ENCODE results near the gene GFM2. TPM values are rescaled to one million over a fixed set of nuclear protein-coding genes. Genes with fewer than 3 reads are reported as not detected.

The GFM2 gene
- total RNA-seq, 3 donors from 2014 or later, result 21.4 to 25.1 (median 22.2) TPM

GRCh38 chr5:74787424-74787823 lies 20.5 kb upstream of the GFM2 start:
- Histone ChIP-seq H3K36me3 (ENCODE audit: low read depth) (no peaks in the 10 kb centered on the region), H3K9me3 (no peaks in the 10 kb centered on the region), H3K4me3 (no peak overlapping the region), H3K4me1 (ENCODE audit: low read depth) (no peaks in the 10 kb centered on the region)
- no peak for TF ChIP-seq CTCF (IDR thresholded peaks at IDR 0.05)
- DNase-seq (no peak), ATAC-seq (no peak)
- intact Hi-C loops (cut with DNase I, micrococcal nuclease), result no loop called here

- intact Hi-C loops (cut with DNase I, micrococcal nuclease), result no loop called here
- Histone ChIP-seq H3K36me3 (ENCODE audit: low read depth) (no peaks in the 10 kb centered on the region), H3K4me1 (ENCODE audit: low read depth) (no peaks in the 10 kb centered on the region), H3K9me3 (no peaks in the 10 kb centered on the region), H3K4me3 (no peak overlapping the region)
- DNase-seq, result peak in 1 of 3 donors; percentile 35
- ATAC-seq, result no peak
- no peak for TF ChIP-seq CTCF (IDR thresholded peaks at IDR 0.05)
Measured at GRCh38 chr5:74786851-74787250, 19.9 kb upstream of the GFM2 start.

- H3K36me3 ChIP-seq (ENCODE audit: low read depth), result no peaks in the 10 kb centered on the region
- no peaks in the 10 kb centered on the region for H3K9me3 ChIP-seq
- no peaks in the 10 kb centered on the region for H3K4me1 ChIP-seq (ENCODE audit: low read depth)
- no peak for DNase-seq
- intact Hi-C loops (cut with DNase I, micrococcal nuclease), result no loop called here
- ATAC-seq, result peak; percentile 45
- no peak overlapping the region for H3K4me3 ChIP-seq
- TF ChIP-seq CTCF (IDR thresholded peaks at IDR 0.05), result no peak
Measured at GRCh38 chr5:74778609-74779008, 11.7 kb upstream of the GFM2 start.

GRCh38 chr5:74772359-74772758 lies 5.4 kb upstream of the GFM2 start:
- ATAC-seq (no peak), DNase-seq (no peak)
- Histone ChIP-seq H3K9me3 (no peaks in the 10 kb centered on the region), H3K4me1 (ENCODE audit: low read depth) (peaks cover 8% of the 10 kb centered on the region), H3K36me3 (ENCODE audit: low read depth) (no peaks in the 10 kb centered on the region), H3K4me3 (no peak overlapping the region)
- no peak for TF ChIP-seq CTCF (IDR thresholded peaks at IDR 0.05)
- intact Hi-C loops (cut with DNase I, micrococcal nuclease), result no loop called here

- Histone ChIP-seq H3K4me1 (ENCODE audit: low read depth) (peaks cover 25% of the 10 kb centered on the region), H3K4me3 (peak overlapping the region; percentile 81), H3K36me3 (ENCODE audit: low read depth) (no peaks in the 10 kb centered on the region), H3K9me3 (no peaks in the 10 kb centered on the region)
- ATAC-seq, result peak; percentile 52
- intact Hi-C loops (cut with DNase I, micrococcal nuclease), result loop anchor here in 1 of 2 donors (5.0 kb wide), 1 partner anchor 135 kb away; no protein-coding TSS in a partner anchor
- no peak for TF ChIP-seq CTCF (IDR thresholded peaks at IDR 0.05)
- peak in 1 of 3 donors; percentile 56 for DNase-seq
Measured at GRCh38 chr5:74767579-74767913, 629 bp upstream of the GFM2 start.

GRCh38 chr5:74766418-74766848 lies 484 bp downstream of the GFM2 start:
- Histone ChIP-seq H3K9me3 (no peaks in the 10 kb centered on the region), H3K4me1 (ENCODE audit: low read depth) (peaks cover 25% of the 10 kb centered on the region), H3K4me3 (peak overlapping the region; percentile 81), H3K36me3 (ENCODE audit: low read depth) (no peaks in the 10 kb centered on the region)
- peak; percentile 59 for ATAC-seq
- no peak for TF ChIP-seq CTCF (IDR thresholded peaks at IDR 0.05)
- DNase-seq, result peak in 1 of 3 donors; percentile 12
- intact Hi-C loops (cut with DNase I, micrococcal nuclease), result loop anchor here in 1 of 2 donors (5.0 kb wide), 1 partner anchor 136 kb away; no protein-coding TSS in a partner anchor
